ENCODE results near the gene MAP2K6. TPM values are rescaled to one million over a fixed set of nuclear protein-coding genes. Genes with fewer than 3 reads are reported as not detected.
A peak's percentile ranks its signal among the peaks of the same experiment; 100 is the strongest.

The MAP2K6 gene
- polyA plus RNA-seq, 4 donors: 5.1 to 21.2 (median 13.4) TPM

GRCh38 chr17:69466905-69467667, 52.6 kb downstream of the MAP2K6 start:
- Histone ChIP-seq H3K36me3 (ENCODE audit: control insufficient read depth in 3 of 3, insufficient read depth in 2 of 3, low read depth in 1 of 3, low read length in 3 of 3) (no peaks in the 10 kb centered on the region), H3K9me3 (ENCODE audit: control insufficient read depth in 2 of 2, insufficient read depth in 1 of 2, low read depth in 1 of 2, low read length in 1 of 2) (peaks cover 0 to 3% of the 10 kb centered on the region in 2 donors), H3K4me1 (ENCODE audit: control insufficient read depth in 3 of 3, insufficient read depth in 2 of 3, low read depth in 1 of 3, low read length in 2 of 3) (peaks cover 0 to 9% (median 4%) of the 10 kb centered on the region in 3 donors), H3K4me3 (ENCODE audit: low read depth in 1 of 3, low read length in 3 of 3) (no peak overlapping the region), H3K27ac (ENCODE audit: low read depth in 1 of 3, low read length in 2 of 3) (no peak overlapping the region), H3K27me3 (ENCODE audit: control insufficient read depth in 3 of 3, insufficient read depth in 3 of 3, low read length in 3 of 3) (no peaks in the 10 kb centered on the region)
- DNase-seq: peak in 1 of 2 donors; percentile 24
- 54 to 79% (median 68%) methylated on average over 3 of the region's 3 CpGs for WGBS, 3 donors
- no peak for FAIRE-seq

- DNase-seq: no peak
- Histone ChIP-seq H3K27ac (ENCODE audit: low read depth in 1 of 3, low read length in 2 of 3) (no peak overlapping the region), H3K9me3 (ENCODE audit: control insufficient read depth in 2 of 2, insufficient read depth in 1 of 2, low read depth in 1 of 2, low read length in 1 of 2) (peaks cover 0 to 3% of the 10 kb centered on the region in 2 donors), H3K4me3 (ENCODE audit: low read depth in 1 of 3, low read length in 3 of 3) (no peak overlapping the region), H3K36me3 (ENCODE audit: control insufficient read depth in 3 of 3, insufficient read depth in 2 of 3, low read depth in 1 of 3, low read length in 3 of 3) (no peaks in the 10 kb centered on the region), H3K4me1 (ENCODE audit: control insufficient read depth in 3 of 3, insufficient read depth in 2 of 3, low read depth in 1 of 3, low read length in 2 of 3) (peaks cover 0 to 9% (median 4%) of the 10 kb centered on the region in 3 donors), H3K27me3 (ENCODE audit: control insufficient read depth in 3 of 3, insufficient read depth in 3 of 3, low read length in 3 of 3) (no peaks in the 10 kb centered on the region)
- no peak for FAIRE-seq
- WGBS, 3 donors: 65 to 67% (median 65%) methylated on average over 5 of the region's 5 CpGs
Observed at GRCh38 chr17:69468207-69468606, 53.7 kb downstream of the MAP2K6 start.

- 23 to 66% (median 49%) methylated on average over 2 of the region's 2 CpGs for WGBS, 3 donors
- peaks cover 0 to 12% (median 11%) of the 10 kb centered on the region in 3 donors for H3K4me1 ChIP-seq (ENCODE audit: control insufficient read depth in 3 of 3, insufficient read depth in 2 of 3, low read depth in 1 of 3, low read length in 2 of 3)
Observed at GRCh38 chr17:69470702-69471101, 56.2 kb downstream of the MAP2K6 start.

GRCh38 chr17:69471406-69471805, 56.9 kb downstream of the MAP2K6 start:
- no peak overlapping the region for H3K27ac ChIP-seq (ENCODE audit: low read depth in 1 of 3, low read length in 2 of 3)
- peaks cover 0 to 11% (median 11%) of the 10 kb centered on the region in 3 donors for H3K4me1 ChIP-seq (ENCODE audit: control insufficient read depth in 3 of 3, insufficient read depth in 2 of 3, low read depth in 1 of 3, low read length in 2 of 3)
- H3K4me3 ChIP-seq (ENCODE audit: low read depth in 1 of 3, low read length in 3 of 3): no peak overlapping the region
- no peaks in the 10 kb centered on the region for H3K36me3 ChIP-seq (ENCODE audit: control insufficient read depth in 3 of 3, insufficient read depth in 2 of 3, low read depth in 1 of 3, low read length in 3 of 3)
- WGBS, 3 donors: 96 to 99% (median 97%) methylated on average over 3 of the region's 3 CpGs
- H3K9me3 ChIP-seq (ENCODE audit: control insufficient read depth in 2 of 2, insufficient read depth in 1 of 2, low read depth in 1 of 2, low read length in 1 of 2): peaks cover 0 to 2% of the 10 kb centered on the region in 2 donors
- no peak for FAIRE-seq
- H3K27me3 ChIP-seq (ENCODE audit: control insufficient read depth in 3 of 3, insufficient read depth in 3 of 3, low read length in 3 of 3): no peaks in the 10 kb centered on the region
- no peak for DNase-seq

More at GRCh38 chr17:69470702-69471101, 56.2 kb downstream of the MAP2K6 start:
- no peaks in the 10 kb centered on the region for H3K36me3 ChIP-seq (ENCODE audit: control insufficient read depth in 3 of 3, insufficient read depth in 2 of 3, low read depth in 1 of 3, low read length in 3 of 3)
- H3K9me3 ChIP-seq (ENCODE audit: control insufficient read depth in 2 of 2, insufficient read depth in 1 of 2, low read depth in 1 of 2, low read length in 1 of 2): peaks cover 0 to 3% of the 10 kb centered on the region in 2 donors
- no peaks in the 10 kb centered on the region for H3K27me3 ChIP-seq (ENCODE audit: control insufficient read depth in 3 of 3, insufficient read depth in 3 of 3, low read length in 3 of 3)
- no peak for FAIRE-seq
- peak overlapping the region in 1 of 3 donors; percentile 68 for H3K27ac ChIP-seq (ENCODE audit: low read depth in 1 of 3, low read length in 2 of 3)
- peak; percentile 47 to 50 for DNase-seq
- H3K4me3 ChIP-seq (ENCODE audit: low read depth in 1 of 3, low read length in 3 of 3): no peak overlapping the region

GRCh38 chr17:69473841-69474831, 59.6 kb downstream of the MAP2K6 start:
- Histone ChIP-seq H3K36me3 (ENCODE audit: control insufficient read depth in 3 of 3, insufficient read depth in 2 of 3, low read depth in 1 of 3, low read length in 3 of 3) (no peaks in the 10 kb centered on the region), H3K27me3 (ENCODE audit: control insufficient read depth in 3 of 3, insufficient read depth in 3 of 3, low read length in 3 of 3) (no peaks in the 10 kb centered on the region), H3K4me1 (ENCODE audit: control insufficient read depth in 3 of 3, insufficient read depth in 2 of 3, low read depth in 1 of 3, low read length in 2 of 3) (peaks cover 5 to 29% (median 18%) of the 10 kb centered on the region in 3 donors), H3K4me3 (ENCODE audit: low read depth in 1 of 3, low read length in 3 of 3) (no peak overlapping the region), H3K27ac (ENCODE audit: low read depth in 1 of 3, low read length in 2 of 3) (no peak overlapping the region), H3K9me3 (ENCODE audit: control insufficient read depth in 2 of 2, insufficient read depth in 1 of 2, low read depth in 1 of 2, low read length in 1 of 2) (no peaks in the 10 kb centered on the region)
- FAIRE-seq (no peak), DNase-seq (peak; percentile 9 to 40)
- WGBS, 3 donors: 64 to 74% (median 64%) methylated on average over 7 of the region's 7 CpGs

GRCh38 chr17:69477204-69477902, 62.9 kb downstream of the MAP2K6 start:
- no peaks in the 10 kb centered on the region for H3K9me3 ChIP-seq (ENCODE audit: control insufficient read depth in 2 of 2, insufficient read depth in 1 of 2, low read depth in 1 of 2, low read length in 1 of 2)

GRCh38 chr17:69477903-69478266, 63.4 kb downstream of the MAP2K6 start:
- FAIRE-seq (no peak), DNase-seq (no peak)
- H3K4me3 ChIP-seq (ENCODE audit: low read depth in 1 of 3, low read length in 3 of 3): no peak overlapping the region
- H3K27me3 ChIP-seq (ENCODE audit: control insufficient read depth in 3 of 3, insufficient read depth in 3 of 3, low read length in 3 of 3): no peaks in the 10 kb centered on the region
- H3K4me1 ChIP-seq (ENCODE audit: control insufficient read depth in 3 of 3, insufficient read depth in 2 of 3, low read depth in 1 of 3, low read length in 2 of 3): peaks cover 5 to 30% (median 17%) of the 10 kb centered on the region in 3 donors
- H3K36me3 ChIP-seq (ENCODE audit: control insufficient read depth in 3 of 3, insufficient read depth in 2 of 3, low read depth in 1 of 3, low read length in 3 of 3): no peaks in the 10 kb centered on the region
- 39 to 80% (median 52%) methylated on average over 4 of the region's 4 CpGs for WGBS, 3 donors
- H3K9me3 ChIP-seq (ENCODE audit: control insufficient read depth in 2 of 2, insufficient read depth in 1 of 2, low read depth in 1 of 2, low read length in 1 of 2): no peaks in the 10 kb centered on the region
- peak overlapping the region; percentile 56 to 74 (median 61) for H3K27ac ChIP-seq (ENCODE audit: low read depth in 1 of 3, low read length in 2 of 3)

More at GRCh38 chr17:69477204-69477902, 62.9 kb downstream of the MAP2K6 start:
- FAIRE-seq: no peak
- Histone ChIP-seq H3K27ac (ENCODE audit: low read depth in 1 of 3, low read length in 2 of 3) (peak overlapping the region; percentile 60 to 77 (median 61)), H3K4me1 (ENCODE audit: control insufficient read depth in 3 of 3, insufficient read depth in 2 of 3, low read depth in 1 of 3, low read length in 2 of 3) (peaks cover 5 to 30% (median 17%) of the 10 kb centered on the region in 3 donors), H3K4me3 (ENCODE audit: low read depth in 1 of 3, low read length in 3 of 3) (no peak overlapping the region), H3K27me3 (ENCODE audit: control insufficient read depth in 3 of 3, insufficient read depth in 3 of 3, low read length in 3 of 3) (no peaks in the 10 kb centered on the region), H3K36me3 (ENCODE audit: control insufficient read depth in 3 of 3, insufficient read depth in 2 of 3, low read depth in 1 of 3, low read length in 3 of 3) (no peaks in the 10 kb centered on the region)
- peak; percentile 87 to 92 for DNase-seq
- WGBS, 3 donors: 26 to 64% (median 43%) methylated on average over 6 of the region's 6 CpGs

GRCh38 chr17:69478916-69479315, 64.4 kb downstream of the MAP2K6 start:
- H3K27ac ChIP-seq (ENCODE audit: low read depth in 1 of 3, low read length in 2 of 3): peak overlapping the region in 2 of 3 donors; percentile 46 to 74
- H3K9me3 ChIP-seq (ENCODE audit: control insufficient read depth in 2 of 2, insufficient read depth in 1 of 2, low read depth in 1 of 2, low read length in 1 of 2): no peaks in the 10 kb centered on the region
- no peak for DNase-seq
- peaks cover 5 to 28% (median 17%) of the 10 kb centered on the region in 3 donors for H3K4me1 ChIP-seq (ENCODE audit: control insufficient read depth in 3 of 3, insufficient read depth in 2 of 3, low read depth in 1 of 3, low read length in 2 of 3)
- WGBS, 3 donors: 66 to 74% (median 67%) methylated on average over 4 of the region's 4 CpGs
- no peak for FAIRE-seq
- no peaks in the 10 kb centered on the region for H3K27me3 ChIP-seq (ENCODE audit: control insufficient read depth in 3 of 3, insufficient read depth in 3 of 3, low read length in 3 of 3)
- H3K36me3 ChIP-seq (ENCODE audit: control insufficient read depth in 3 of 3, insufficient read depth in 2 of 3, low read depth in 1 of 3, low read length in 3 of 3): no peaks in the 10 kb centered on the region
- H3K4me3 ChIP-seq (ENCODE audit: low read depth in 1 of 3, low read length in 3 of 3): no peak overlapping the region

Data from small intestine (tissue), 7 donors.